Measurements from ENCODE around the gene ABHD14A. TPM values are rescaled to one million over a fixed set of nuclear protein-coding genes. Genes with fewer than 3 reads are reported as not detected.

Gene ABHD14A
- polyA plus RNA-seq, 1 of the 3 experiments (the other 2 are of a cell fraction), result 31.5 TPM

DNA sequence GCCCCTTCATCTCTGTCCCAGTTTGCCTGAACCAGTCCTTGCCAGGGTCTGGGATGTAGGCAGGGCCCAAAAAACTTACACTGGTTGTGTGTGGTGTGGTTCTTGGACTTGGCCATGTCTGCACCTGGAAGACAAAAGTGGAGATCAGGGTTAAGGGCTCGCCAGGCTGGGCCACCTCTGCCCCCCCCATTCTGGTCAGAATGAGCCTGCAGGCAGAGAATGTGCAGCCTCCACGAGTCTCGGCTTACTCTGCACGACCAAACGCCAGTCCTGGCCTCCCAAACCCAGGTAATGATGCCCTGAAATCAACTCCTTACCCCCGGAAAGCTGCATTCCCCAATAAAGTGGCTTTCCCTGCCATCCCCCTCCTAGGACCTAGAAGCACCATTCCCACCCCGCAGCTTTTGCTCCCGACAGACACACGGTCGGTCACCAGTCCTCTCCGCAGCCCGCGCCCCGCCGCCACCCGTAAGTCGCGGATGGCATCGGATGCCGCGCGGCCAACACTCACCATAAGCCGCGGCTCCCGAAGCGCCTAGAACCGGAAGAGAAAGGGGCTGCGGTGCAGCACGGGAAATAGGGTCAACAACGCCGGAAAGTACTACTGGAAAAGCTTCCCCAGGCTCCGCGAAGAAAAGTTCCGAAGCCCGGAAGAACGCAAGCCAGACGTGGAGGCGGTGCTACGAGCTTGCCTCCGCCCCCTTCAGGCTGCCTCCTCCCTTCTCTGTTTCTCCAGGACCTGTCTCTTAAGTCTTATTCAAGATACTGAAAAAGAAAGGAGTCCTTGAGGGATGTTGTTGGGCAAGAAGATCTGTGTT lies 20.7 kb downstream of the ABHD14A start, which contains the start of gene RPL29:
TSS of gene RPL29 (minus strand) at position 550 of the 818 bp plus-strand sequence. CDS start at position 116, 434 bp downstream.
- peak within 1 kb of the TSS; percentile 97 for H3K9ac ChIP-seq
- peak; percentile 92 for DNase-seq
- no peaks in the 10 kb centered on the region for H3K27me3 ChIP-seq (ENCODE audit: insufficient read depth)
- no peaks in the 10 kb centered on the region for H3K9me3 ChIP-seq
- peaks cover 29% of the 10 kb centered on the region for H3F3A ChIP-seq (replicated peaks; ENCODE audit: insufficient read depth)
- peaks cover 9 to 24% of the 10 kb centered on the region in 2 experiments; a peak in 3 of 4 replicates for H3K4me1 ChIP-seq (ENCODE audit: control insufficient read depth in 1 of 2, insufficient read depth in 2 of 2, low read depth in 1 of 2, low read length in 1 of 2)
- H2AFZ ChIP-seq (ENCODE audit: low read depth), result peak within 1 kb of the TSS; percentile 87
- H4K20me1 ChIP-seq (ENCODE audit: insufficient read depth), result 0 out of 2 replicates have a peak, but pooled peaks cover 15% of the 10 kb centered on the region
- peaks cover 23 to 25% of the 10 kb centered on the region in 2 experiments for H3K36me3 ChIP-seq (replicated peaks in 1 of 2; ENCODE audit: control insufficient read depth in 1 of 2, insufficient read depth in 2 of 2, low read length in 1 of 2)
- peak within 1 kb of the TSS; percentile 83 to 88 for H3K4me3 ChIP-seq (ENCODE audit: low read depth in 2 of 2, low read length in 1 of 2)
- H3K4me2 ChIP-seq, result peak within 1 kb of the TSS; percentile 95
- CTCF ChIA-PET, result interaction anchor here (0.9 to 3.9 kb wide), 14 partner anchors 9 to 316 kb away, joined by 3 to 23 read pairs (median 6); partner anchors contain the start of genes ABHD14A, ABHD14B, ACY1 and GPR62
- H3K79me2 ChIP-seq (ENCODE audit: insufficient read depth), result peaks cover 46% of the 10 kb centered on the region
- H3K9me2 ChIP-seq, result no peaks in the 10 kb centered on the region
- H3K27ac ChIP-seq (ENCODE audit: low read depth in 2 of 2, low read length in 1 of 2), result peak within 1 kb of the TSS; percentile 83 to 88
- POLR2A ChIA-PET, result interaction anchor here (0.5 to 4.8 kb wide), 35 partner anchors 9 to 292 kb away, joined by 3 to 42 read pairs (median 4); partner anchors contain the start of genes ABHD14A, ABHD14B, ACY1 and DUSP7
- 1% methylated on average over 25 of the region's 40 CpGs for WGBS (ENCODE audit: low lambda C conversion rate)
- TF ChIP-seq FOSL2 (IDR thresholded peaks at IDR 0.05; ENCODE audit: borderline replicate concordance, low read depth) (no peak), GABPA (IDR thresholded peaks at IDR 0.05; ENCODE audit: low read depth) (peak; percentile 100), ELF1 (IDR thresholded peaks at IDR 0.05) (peak; percentile 98), RXRA (IDR thresholded peaks at IDR 0.05; ENCODE audit: borderline replicate concordance, low read depth) (no peak), NRF1 (IDR thresholded peaks at IDR 0.05; ENCODE audit: low read depth, low read length) (no peak), FOXJ3 (CRISPR knock-in tag; IDR thresholded peaks at IDR 0.05) (no peak), EZH2phosphoT487 (IDR thresholded peaks at IDR 0.05; ENCODE audit: borderline replicate concordance, low read depth) (no peak), SMC3 (IDR thresholded peaks at IDR 0.05; ENCODE audit: low read depth, low read length) (peak; percentile 14; the same call in 1 of the 2 replicates), TEAD4 (IDR thresholded peaks at IDR 0.05; ENCODE audit: borderline replicate concordance, insufficient read depth) (no peak), MEF2A (IDR thresholded peaks at IDR 0.05; ENCODE audit: borderline replicate concordance, low read depth) (no peak; the same call in 1 of the 2 replicates), TAF1 (IDR thresholded peaks at IDR 0.05; ENCODE audit: borderline replicate concordance, low read depth, low read length) (peak; percentile 99), EP300 (IDR thresholded peaks at IDR 0.05; ENCODE audit: borderline replicate concordance in 1 of 2, low read depth in 1 of 2, low read length in 1 of 2) (peak in 1 of 2 experiments; percentile 55; a peak in 1 of 4 replicates), RAD21 (IDR thresholded peaks at IDR 0.05; ENCODE audit: low read length) (peak; percentile 11; the same call in 1 of the 2 replicates), POLR2AphosphoS5 (IDR thresholded peaks at IDR 0.05; ENCODE audit: low read depth, low read length) (peak; percentile 97), SIN3A (IDR thresholded peaks at IDR 0.05; ENCODE audit: borderline replicate concordance, low read depth, low read length) (peak; percentile 83)
- TF ChIP-seq, protein P1, sequence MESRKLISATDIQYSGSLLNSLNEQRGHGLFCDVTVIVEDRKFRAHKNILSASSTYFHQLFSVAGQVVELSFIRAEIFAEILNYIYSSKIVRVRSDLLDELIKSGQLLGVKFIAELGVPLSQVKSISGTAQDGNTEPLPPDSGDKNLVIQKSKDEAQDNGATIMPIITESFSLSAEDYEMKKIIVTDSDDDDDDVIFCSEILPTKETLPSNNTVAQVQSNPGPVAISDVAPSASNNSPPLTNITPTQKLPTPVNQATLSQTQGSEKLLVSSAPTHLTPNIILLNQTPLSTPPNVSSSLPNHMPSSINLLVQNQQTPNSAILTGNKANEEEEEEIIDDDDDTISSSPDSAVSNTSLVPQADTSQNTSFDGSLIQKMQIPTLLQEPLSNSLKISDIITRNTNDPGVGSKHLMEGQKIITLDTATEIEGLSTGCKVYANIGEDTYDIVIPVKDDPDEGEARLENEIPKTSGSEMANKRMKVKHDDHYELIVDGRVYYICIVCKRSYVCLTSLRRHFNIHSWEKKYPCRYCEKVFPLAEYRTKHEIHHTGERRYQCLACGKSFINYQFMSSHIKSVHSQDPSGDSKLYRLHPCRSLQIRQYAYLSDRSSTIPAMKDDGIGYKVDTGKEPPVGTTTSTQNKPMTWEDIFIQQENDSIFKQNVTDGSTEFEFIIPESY (IDR thresholded peaks at IDR 0.05; ENCODE audit: borderline replicate concordance, low read depth), result 0 out of 2 replicates have a peak, but pooled peaks have one; percentile 45
- TF ChIP-seq, protein P2, sequence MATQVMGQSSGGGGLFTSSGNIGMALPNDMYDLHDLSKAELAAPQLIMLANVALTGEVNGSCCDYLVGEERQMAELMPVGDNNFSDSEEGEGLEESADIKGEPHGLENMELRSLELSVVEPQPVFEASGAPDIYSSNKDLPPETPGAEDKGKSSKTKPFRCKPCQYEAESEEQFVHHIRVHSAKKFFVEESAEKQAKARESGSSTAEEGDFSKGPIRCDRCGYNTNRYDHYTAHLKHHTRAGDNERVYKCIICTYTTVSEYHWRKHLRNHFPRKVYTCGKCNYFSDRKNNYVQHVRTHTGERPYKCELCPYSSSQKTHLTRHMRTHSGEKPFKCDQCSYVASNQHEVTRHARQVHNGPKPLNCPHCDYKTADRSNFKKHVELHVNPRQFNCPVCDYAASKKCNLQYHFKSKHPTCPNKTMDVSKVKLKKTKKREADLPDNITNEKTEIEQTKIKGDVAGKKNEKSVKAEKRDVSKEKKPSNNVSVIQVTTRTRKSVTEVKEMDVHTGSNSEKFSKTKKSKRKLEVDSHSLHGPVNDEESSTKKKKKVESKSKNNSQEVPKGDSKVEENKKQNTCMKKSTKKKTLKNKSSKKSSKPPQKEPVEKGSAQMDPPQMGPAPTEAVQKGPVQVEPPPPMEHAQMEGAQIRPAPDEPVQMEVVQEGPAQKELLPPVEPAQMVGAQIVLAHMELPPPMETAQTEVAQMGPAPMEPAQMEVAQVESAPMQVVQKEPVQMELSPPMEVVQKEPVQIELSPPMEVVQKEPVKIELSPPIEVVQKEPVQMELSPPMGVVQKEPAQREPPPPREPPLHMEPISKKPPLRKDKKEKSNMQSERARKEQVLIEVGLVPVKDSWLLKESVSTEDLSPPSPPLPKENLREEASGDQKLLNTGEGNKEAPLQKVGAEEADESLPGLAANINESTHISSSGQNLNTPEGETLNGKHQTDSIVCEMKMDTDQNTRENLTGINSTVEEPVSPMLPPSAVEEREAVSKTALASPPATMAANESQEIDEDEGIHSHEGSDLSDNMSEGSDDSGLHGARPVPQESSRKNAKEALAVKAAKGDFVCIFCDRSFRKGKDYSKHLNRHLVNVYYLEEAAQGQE (IDR thresholded peaks at IDR 0.05; ENCODE audit: low read depth, low read length), result peak; percentile 77
- TF ChIP-seq, protein P3, sequence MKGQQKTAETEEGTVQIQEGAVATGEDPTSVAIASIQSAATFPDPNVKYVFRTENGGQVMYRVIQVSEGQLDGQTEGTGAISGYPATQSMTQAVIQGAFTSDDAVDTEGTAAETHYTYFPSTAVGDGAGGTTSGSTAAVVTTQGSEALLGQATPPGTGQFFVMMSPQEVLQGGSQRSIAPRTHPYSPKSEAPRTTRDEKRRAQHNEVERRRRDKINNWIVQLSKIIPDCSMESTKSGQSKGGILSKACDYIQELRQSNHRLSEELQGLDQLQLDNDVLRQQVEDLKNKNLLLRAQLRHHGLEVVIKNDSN (IDR thresholded peaks at IDR 0.05; ENCODE audit: borderline replicate concordance, low read depth), result peak; percentile 56; the same call in 1 of the 2 replicates
- TF ChIP-seq, protein P4, sequence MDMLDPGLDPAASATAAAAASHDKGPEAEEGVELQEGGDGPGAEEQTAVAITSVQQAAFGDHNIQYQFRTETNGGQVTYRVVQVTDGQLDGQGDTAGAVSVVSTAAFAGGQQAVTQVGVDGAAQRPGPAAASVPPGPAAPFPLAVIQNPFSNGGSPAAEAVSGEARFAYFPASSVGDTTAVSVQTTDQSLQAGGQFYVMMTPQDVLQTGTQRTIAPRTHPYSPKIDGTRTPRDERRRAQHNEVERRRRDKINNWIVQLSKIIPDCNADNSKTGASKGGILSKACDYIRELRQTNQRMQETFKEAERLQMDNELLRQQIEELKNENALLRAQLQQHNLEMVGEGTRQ (IDR thresholded peaks at IDR 0.05; ENCODE audit: borderline replicate concordance, low read depth, low read length), result no peak
- TF ChIP-seq, protein P5, sequence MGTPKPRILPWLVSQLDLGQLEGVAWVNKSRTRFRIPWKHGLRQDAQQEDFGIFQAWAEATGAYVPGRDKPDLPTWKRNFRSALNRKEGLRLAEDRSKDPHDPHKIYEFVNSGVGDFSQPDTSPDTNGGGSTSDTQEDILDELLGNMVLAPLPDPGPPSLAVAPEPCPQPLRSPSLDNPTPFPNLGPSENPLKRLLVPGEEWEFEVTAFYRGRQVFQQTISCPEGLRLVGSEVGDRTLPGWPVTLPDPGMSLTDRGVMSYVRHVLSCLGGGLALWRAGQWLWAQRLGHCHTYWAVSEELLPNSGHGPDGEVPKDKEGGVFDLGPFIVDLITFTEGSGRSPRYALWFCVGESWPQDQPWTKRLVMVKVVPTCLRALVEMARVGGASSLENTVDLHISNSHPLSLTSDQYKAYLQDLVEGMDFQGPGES (IDR thresholded peaks at IDR 0.05; ENCODE audit: low read depth, low read length), result peak; percentile 42; the same call in 1 of the 2 replicates

All from SK-N-SH (cell line).